Hepatocyte (in vitro differentiated cells): Measurements from ENCODE around the gene PTDSS2.

Source experiments
- EZH2 ChIP-seq: fragments of 200-600 bp; sonication (generic); IDR thresholded peaks from 2 replicates; pipeline ENCODE4 v1.6.1; 2016; ENCODE audit warnings: antibody characterized with exemption, mild to moderate bottlenecking, borderline replicate concordance
- EZH2phosphoT487 ChIP-seq: fragments of 200-600 bp; sonication (generic); IDR thresholded peaks from one replicate; pipeline ENCODE4 v1.6.1; 2018; ENCODE audit warnings: antibody characterized with exemption, mild to moderate bottlenecking, low read depth, moderate library complexity; ENCODE audit not compliant: unreplicated experiment, severe bottlenecking
- TF ChIP-seq, protein P1 (sequence below): fragments of 200-600 bp; sonication (generic); IDR thresholded peaks from 2 replicates; pipeline ENCODE4 v1.5.1; 2016; ENCODE audit warnings: antibody characterized with exemption, mild to moderate bottlenecking; ENCODE audit not compliant: poor library complexity

DNA sequence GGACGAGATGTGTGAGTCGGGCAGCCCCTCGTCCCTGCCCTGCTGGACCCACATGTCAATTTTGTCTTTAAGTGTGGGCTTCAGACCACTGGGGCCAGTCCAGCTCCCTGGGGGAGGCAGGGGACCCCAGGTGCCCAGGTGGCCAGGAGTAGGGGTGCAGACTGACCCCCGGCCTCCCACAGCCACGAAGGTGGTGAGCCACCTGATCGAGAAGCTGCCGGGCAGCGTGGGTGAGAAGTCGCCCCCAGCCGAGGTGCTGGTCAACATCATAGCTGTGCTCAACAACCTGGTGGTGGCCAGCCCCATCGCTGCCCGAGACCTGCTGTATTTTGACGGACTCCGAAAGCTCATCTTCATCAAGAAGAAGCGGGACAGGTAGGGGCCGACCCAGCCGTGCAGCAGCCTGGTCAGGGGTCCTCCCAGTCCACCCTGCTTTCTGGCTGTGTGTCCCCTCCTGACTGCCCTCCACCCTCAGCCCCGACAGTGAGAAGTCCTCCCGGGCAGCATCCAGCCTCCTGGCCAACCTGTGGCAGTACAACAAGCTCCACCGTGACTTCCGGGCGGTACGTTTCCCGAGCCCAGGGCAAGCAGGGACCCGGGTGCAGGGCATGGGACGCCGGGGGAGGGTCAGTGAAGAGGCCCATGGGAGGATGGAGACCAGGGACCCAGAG lies 46.2 kb upstream of the PTDSS2 start:
- TF ChIP-seq, protein P1, sequence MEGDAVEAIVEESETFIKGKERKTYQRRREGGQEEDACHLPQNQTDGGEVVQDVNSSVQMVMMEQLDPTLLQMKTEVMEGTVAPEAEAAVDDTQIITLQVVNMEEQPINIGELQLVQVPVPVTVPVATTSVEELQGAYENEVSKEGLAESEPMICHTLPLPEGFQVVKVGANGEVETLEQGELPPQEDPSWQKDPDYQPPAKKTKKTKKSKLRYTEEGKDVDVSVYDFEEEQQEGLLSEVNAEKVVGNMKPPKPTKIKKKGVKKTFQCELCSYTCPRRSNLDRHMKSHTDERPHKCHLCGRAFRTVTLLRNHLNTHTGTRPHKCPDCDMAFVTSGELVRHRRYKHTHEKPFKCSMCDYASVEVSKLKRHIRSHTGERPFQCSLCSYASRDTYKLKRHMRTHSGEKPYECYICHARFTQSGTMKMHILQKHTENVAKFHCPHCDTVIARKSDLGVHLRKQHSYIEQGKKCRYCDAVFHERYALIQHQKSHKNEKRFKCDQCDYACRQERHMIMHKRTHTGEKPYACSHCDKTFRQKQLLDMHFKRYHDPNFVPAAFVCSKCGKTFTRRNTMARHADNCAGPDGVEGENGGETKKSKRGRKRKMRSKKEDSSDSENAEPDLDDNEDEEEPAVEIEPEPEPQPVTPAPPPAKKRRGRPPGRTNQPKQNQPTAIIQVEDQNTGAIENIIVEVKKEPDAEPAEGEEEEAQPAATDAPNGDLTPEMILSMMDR: no peak
- TF ChIP-seq EZH2 (no peak), EZH2phosphoT487 (no peak)
